ENCODE data around the gene GRIK5. TPM values are rescaled to one million over a fixed set of nuclear protein-coding genes. Genes with fewer than 3 reads are reported as not detected.

GRIK5 gene
- total RNA-seq, 4 donors from 2014 or later: 0.57 to 7.4 (median 0.89) TPM

GRCh38 chr19:41984961-41985360, 85.0 kb downstream of the GRIK5 start:
- TF ChIP-seq POLR2A (IDR thresholded peaks at IDR 0.05) (no peak), CTCF (IDR thresholded peaks at IDR 0.05) (no peak)
- no peak for DNase-seq
- H3K4me1 ChIP-seq: no peaks in the 10 kb centered on the region
- no peaks in the 10 kb centered on the region for H3K27me3 ChIP-seq
- no peaks in the 10 kb centered on the region for H3K36me3 ChIP-seq
- no peak overlapping the region for H3K27ac ChIP-seq
- no peaks in the 10 kb centered on the region for H3K9me3 ChIP-seq
- H3K4me3 ChIP-seq: no peak overlapping the region

- Histone ChIP-seq H3K4me1 (no peaks in the 10 kb centered on the region), H3K36me3 (no peaks in the 10 kb centered on the region), H3K27ac (no peak overlapping the region), H3K4me3 (no peak overlapping the region), H3K9me3 (no peaks in the 10 kb centered on the region), H3K27me3 (no peaks in the 10 kb centered on the region)
- TF ChIP-seq POLR2A (IDR thresholded peaks at IDR 0.05) (no peak), CTCF (IDR thresholded peaks at IDR 0.05) (no peak)
- DNase-seq: no peak
Measured at GRCh38 chr19:41981724-41982123, 88.3 kb downstream of the GRIK5 start.

GRCh38 chr19:41978470-41978869, 91.5 kb downstream of the GRIK5 start:
- no peak for TF ChIP-seq POLR2A (IDR thresholded peaks at IDR 0.05)
- TF ChIP-seq CTCF (IDR thresholded peaks at IDR 0.05): no peak
- Histone ChIP-seq H3K4me3 (no peak overlapping the region), H3K27ac (no peak overlapping the region), H3K4me1 (no peaks in the 10 kb centered on the region), H3K36me3 (no peaks in the 10 kb centered on the region), H3K9me3 (no peaks in the 10 kb centered on the region), H3K27me3 (no peaks in the 10 kb centered on the region)
- no peak for DNase-seq

- H3K9me3 ChIP-seq: no peaks in the 10 kb centered on the region
- H3K27me3 ChIP-seq: no peaks in the 10 kb centered on the region
- no peak overlapping the region for H3K4me3 ChIP-seq
- DNase-seq: no peak
- H3K27ac ChIP-seq: no peak overlapping the region
- H3K36me3 ChIP-seq: no peaks in the 10 kb centered on the region
- H3K4me1 ChIP-seq: no peaks in the 10 kb centered on the region
- TF ChIP-seq CTCF (IDR thresholded peaks at IDR 0.05) (no peak), POLR2A (IDR thresholded peaks at IDR 0.05) (no peak)
Measured at GRCh38 chr19:41977916-41978315, 92.1 kb downstream of the GRIK5 start.

GRCh38 chr19:41974652-41975051, 95.4 kb downstream of the GRIK5 start:
- Histone ChIP-seq H3K36me3 (no peaks in the 10 kb centered on the region), H3K4me1 (no peaks in the 10 kb centered on the region), H3K27me3 (no peaks in the 10 kb centered on the region), H3K27ac (no peak overlapping the region), H3K4me3 (no peak overlapping the region), H3K9me3 (no peaks in the 10 kb centered on the region)
- TF ChIP-seq POLR2A (IDR thresholded peaks at IDR 0.05) (no peak), CTCF (IDR thresholded peaks at IDR 0.05) (no peak)
- DNase-seq: no peak

- H3K27ac ChIP-seq: no peak overlapping the region
- no peak overlapping the region for H3K4me3 ChIP-seq
- no peak for DNase-seq
- no peak for TF ChIP-seq CTCF (IDR thresholded peaks at IDR 0.05)
- TF ChIP-seq POLR2A (IDR thresholded peaks at IDR 0.05): no peak
- H3K4me1 ChIP-seq: no peaks in the 10 kb centered on the region
- no peaks in the 10 kb centered on the region for H3K27me3 ChIP-seq
- H3K9me3 ChIP-seq: no peaks in the 10 kb centered on the region
- no peaks in the 10 kb centered on the region for H3K36me3 ChIP-seq
Measured at GRCh38 chr19:41971363-41971762, 98.6 kb downstream of the GRIK5 start.
